Ishikawa (cell line): Measurements from ENCODE around the gene PPP1R12C.

ENCODE experiments used
- CEBPB ChIP-seq: IDR thresholded peaks from 2 replicates; pipeline ENCODE4 v1.6.1; 2012
- TAF1 ChIP-seq: IDR thresholded peaks from 2 replicates; pipeline ENCODE4 v1.6.1; 2012; ENCODE audit warnings: low read depth, mild to moderate bottlenecking
- TCF12 ChIP-seq: IDR thresholded peaks from 2 replicates; pipeline ENCODE4 v1.6.1; 2012; ENCODE audit warnings: low read depth
- YY1 ChIP-seq: IDR thresholded peaks from 2 replicates; pipeline ENCODE4 v1.6.1; 2012; ENCODE audit warnings: low read depth

DNA sequence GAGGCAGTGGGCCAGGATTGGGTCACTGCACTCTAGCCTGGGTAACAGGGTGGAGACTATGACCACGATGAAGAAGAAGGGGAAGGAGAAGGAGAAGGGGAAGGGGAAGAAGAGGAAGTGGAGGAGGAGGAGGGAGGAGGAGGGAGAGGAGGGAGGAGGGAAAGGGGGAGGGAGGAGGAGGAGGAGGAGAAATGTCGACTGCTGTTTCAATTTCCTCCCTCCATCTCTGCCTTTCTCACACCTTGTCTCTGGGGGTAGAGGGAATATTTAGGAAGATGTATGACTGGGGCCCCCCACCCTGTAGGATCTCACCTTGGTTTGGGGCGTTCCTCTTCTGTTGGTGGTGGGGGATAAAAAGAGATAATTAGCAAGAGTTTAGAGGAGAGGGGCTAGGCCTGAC lies 27.8 kb upstream of the PPP1R12C start:
- no peak for TF ChIP-seq YY1
- TF ChIP-seq CEBPB: no peak
- TF ChIP-seq TAF1: no peak
- no peak for TF ChIP-seq TCF12
